H1 (cell line): ENCODE results near the gene LMOD2. TPM values are rescaled to one million over a fixed set of nuclear protein-coding genes. Genes with fewer than 3 reads are reported as not detected.

Experiments
- CTCF ChIA-PET: fragments of 300-600 bp; sonication (Branson Sonifier 250); formaldehyde crosslinking; loops from one replicate; lab custom pipeline; 2021; ENCODE audit not compliant: partially characterized antibody; lab: Charles Lee
- POLR2A ChIA-PET: fragments of 300-600 bp; sonication (Branson Sonifier 250); formaldehyde crosslinking; loops from one replicate; lab custom pipeline; 2021; ENCODE audit warnings: inconsistent platforms; ENCODE audit not compliant: partially characterized antibody; lab: Charles Lee
- DNase-seq, 2 experiments: peaks; one replicate each; pipeline versions ENCODE4 v3.0.0 to v3.0.0-alpha.2; 2010 to 2022; ENCODE audit warnings: low spot score in 2 of 2, low read depth in 1 of 2, mixed read lengths in 1 of 2
- FAIRE-seq: peaks from 2 replicates; lab custom pipeline; 2011; peaks lifted over from hg19 to GRCh38; lab: Jason Lieb, UNC
- H2AFZ ChIP-seq: 2 replicates; pipeline ENCODE4 v1.8.1; 2012; ENCODE audit warnings: low read length, inconsistent platforms
- H2AK5ac ChIP-seq: 2 replicates; pipeline ENCODE4 v1.6.1; 2013; ENCODE audit warnings: low read depth, low read length
- H2BK120ac ChIP-seq: replicated peaks from 2 replicates; pipeline ENCODE3; 2013; ENCODE audit warnings: low read depth, low read length, inconsistent platforms
- H2BK12ac ChIP-seq: 2 replicates; pipeline ENCODE4 v1.6.1; 2013; ENCODE audit warnings: low read depth, low read length
- H2BK15ac ChIP-seq: 2 replicates; pipeline ENCODE4 v1.6.1; 2013; ENCODE audit warnings: low read length
- H2BK20ac ChIP-seq: 2 replicates; pipeline ENCODE4 v1.6.1; 2013; ENCODE audit warnings: low read length
- H2BK5ac ChIP-seq: 2 replicates; pipeline ENCODE4 v1.6.1; 2013; ENCODE audit warnings: low read depth, low read length
- H3K14ac ChIP-seq: 2 replicates; pipeline ENCODE4 v1.6.1; 2013; ENCODE audit warnings: inconsistent platforms; ENCODE audit not compliant: insufficient read length
- H3K18ac ChIP-seq: 2 replicates; pipeline ENCODE4 v1.6.1; 2013; ENCODE audit warnings: low read length; ENCODE audit errors: extremely low read depth
- H3K23ac ChIP-seq: 2 replicates; pipeline ENCODE4 v1.6.1; 2013; ENCODE audit warnings: inconsistent platforms; ENCODE audit not compliant: insufficient read length
- H3K23me2 ChIP-seq: 2 replicates; pipeline ENCODE4 v1.6.1; 2013; ENCODE audit warnings: low read depth, low read length
- H3K27ac ChIP-seq: 2 replicates; pipeline ENCODE4 v1.6.1; 2011; ENCODE audit warnings: low read depth, low read length, inconsistent platforms
- H3K27me3 ChIP-seq, 4 experiments: replicated peaks in 1 of 4; 1 replicate in 1 of 4; 2 replicates in 3 of 4; pipeline versions ENCODE4 v1.6.1 to v1.8.1; 2011 to 2013; ENCODE audit warnings: low read length in 3 of 4, mild to moderate bottlenecking in 3 of 4, inconsistent platforms in 2 of 4, mixed read lengths in 2 of 4, moderate library complexity in 1 of 4; ENCODE audit not compliant: control insufficient read depth in 3 of 4, insufficient read depth in 3 of 4; ENCODE audit errors: extremely low read depth in 1 of 4
- H3K36me3 ChIP-seq, 4 experiments: 2 replicates each; pipeline versions ENCODE4 v1.6.1 to v1.8.1; 2011 to 2013; ENCODE audit warnings: mild to moderate bottlenecking in 4 of 4, low read length in 3 of 4, moderate library complexity in 2 of 4, control low read depth in 1 of 4, inconsistent platforms in 1 of 4; ENCODE audit not compliant: insufficient read depth in 4 of 4, control insufficient read depth in 2 of 4
- H3K4ac ChIP-seq: replicated peaks from 2 replicates; pipeline ENCODE3; 2013; ENCODE audit warnings: low read length, low read depth, mixed read lengths, inconsistent platforms; ENCODE audit not compliant: insufficient read length
- H3K4me1 ChIP-seq, 4 experiments: replicated peaks in 1 of 4; 1 replicate in 1 of 4; 2 replicates in 3 of 4; pipeline versions ENCODE4 v1.6.1 to v1.8.1; 2011 to 2013; ENCODE audit warnings: low read length in 3 of 4, inconsistent platforms in 2 of 4, mixed read lengths in 1 of 4; ENCODE audit not compliant: insufficient read depth in 4 of 4, control insufficient read depth in 3 of 4
- H3K4me2 ChIP-seq, 2 experiments: 2 replicates each; pipeline versions ENCODE4 v1.6.1 to v1.8.1; 2011 to 2013; ENCODE audit warnings: low read depth in 2 of 2, low read length in 2 of 2, control low read depth in 1 of 2, inconsistent platforms in 1 of 2, mild to moderate bottlenecking in 1 of 2; ENCODE audit not compliant: insufficient read depth in 1 of 2
- H3K4me3 ChIP-seq, 4 experiments: fragments of 200-600, 300-600 bp in 1 of 4; sonication (generic), shearing (Covaris generic), sonication (Bioruptor Twin) in 1 of 4; 2 replicates each; pipeline versions ENCODE4 v1.5.1 to v1.8.1; 2011 to 2016; ENCODE audit warnings: low read length in 4 of 4, low read depth in 3 of 4, control low read depth in 2 of 4, inconsistent platforms in 2 of 4, mild to moderate bottlenecking in 2 of 4, mixed read lengths in 1 of 4, moderate library complexity in 1 of 4; ENCODE audit not compliant: insufficient read depth in 2 of 4; ENCODE audit errors: extremely low read depth in 1 of 4
- H3K56ac ChIP-seq: replicated peaks from 2 replicates; pipeline ENCODE3; 2013; ENCODE audit warnings: low read depth, mild to moderate bottlenecking, mixed read lengths, low read length, inconsistent platforms; ENCODE audit not compliant: insufficient read length
- H3K79me1 ChIP-seq: 2 replicates; pipeline ENCODE4 v1.6.1; 2013; ENCODE audit warnings: low read depth, low read length, control low read depth
- H3K79me2 ChIP-seq, 2 experiments: 2 replicates each; pipeline versions ENCODE4 v1.6.1 to v1.8.1; 2012 to 2013; ENCODE audit warnings: low read length in 2 of 2, mild to moderate bottlenecking in 2 of 2, inconsistent platforms in 1 of 2; ENCODE audit not compliant: insufficient read depth in 2 of 2, control insufficient read depth in 1 of 2
- H3K9ac ChIP-seq, 4 experiments: replicated peaks in 1 of 4; 1 replicate in 1 of 4; 2 replicates in 3 of 4; pipeline versions ENCODE4 v1.6.1 to v1.8.1; 2011 to 2013; ENCODE audit warnings: low read depth in 3 of 4, low read length in 3 of 4, control low read depth in 2 of 4, mild to moderate bottlenecking in 2 of 4, moderate library complexity in 2 of 4, inconsistent platforms in 1 of 4; ENCODE audit errors: extremely low read depth in 1 of 4
- H3K9me3 ChIP-seq, 2 experiments: 2 replicates each; pipeline versions ENCODE4 v1.6.1 to v1.8.1; 2012 to 2013; ENCODE audit warnings: mild to moderate bottlenecking in 2 of 2, moderate library complexity in 2 of 2, control low read depth in 1 of 2, inconsistent platforms in 1 of 2, low read depth in 1 of 2, low read length in 1 of 2, mixed read lengths in 1 of 2; ENCODE audit not compliant: insufficient read depth in 2 of 2
- H4K20me1 ChIP-seq, 2 experiments: replicated peaks in 1 of 2; 2 replicates each; pipeline versions ENCODE3 to v1.8.1; 2011 to 2013; ENCODE audit warnings: inconsistent platforms in 2 of 2, low read length in 2 of 2, mild to moderate bottlenecking in 1 of 2; ENCODE audit not compliant: insufficient read depth in 2 of 2, control insufficient read depth in 1 of 2
- H4K5ac ChIP-seq: 2 replicates; pipeline ENCODE4 v1.6.1; 2013; ENCODE audit warnings: low read length, low read depth, mixed read lengths, inconsistent platforms; ENCODE audit not compliant: insufficient read length
- H4K8ac ChIP-seq: 2 replicates; pipeline ENCODE4 v1.8.0; 2013; ENCODE audit warnings: mild to moderate bottlenecking, moderate library complexity, low read length, inconsistent platforms; ENCODE audit not compliant: insufficient read depth; ENCODE audit errors: extremely low read depth
- H4K91ac ChIP-seq: replicated peaks from 2 replicates; pipeline ENCODE3; 2013; ENCODE audit warnings: low read length, mixed read lengths, inconsistent platforms; ENCODE audit not compliant: insufficient read length
- SUZ12 ChIP-seq: fragments of 200-600 bp; sonication (generic); IDR thresholded peaks from 2 replicates; pipeline ENCODE4 v1.6.1; 2012; ENCODE audit warnings: mild to moderate bottlenecking, inconsistent platforms, low read length, moderate library complexity, mixed read lengths
- WGBS, 2 experiments: shearing (Covaris generic) in 1 of 2; methylation state at CpG; one replicate each; pipeline versions ENCODE4 v1.1.6 to v1.1.7; 2013 to 2015; ENCODE audit warnings: low lambda C conversion rate in 2 of 2, mixed read lengths in 2 of 2, inconsistent platforms in 1 of 2, low coverage in 1 of 2, missing lambda C conversion rate in 1 of 2; ENCODE audit not compliant: insufficient replicate concordance in 2 of 2, insufficient coverage in 1 of 2, insufficient read length in 1 of 2; ENCODE audit errors: extremely low coverage in 1 of 2, missing lambda C conversion rate in 1 of 2; 5-methylcytosine and 5-hydroxymethylcytosine counted together
- polyA plus RNA-seq, 7 experiments: library from polyadenylated mRNA; depleted of rRNA in 3 of 7; stranded (reverse) in 5 of 7; unstranded in 2 of 7; fragments of >200 nt in 5 of 7; fragments of 200-250 nt in 2 of 7; gene quantifications; 1 replicate in 5 of 7; 2 replicates in 1 of 7; 4 replicates in 1 of 7; pipeline versions ENCODE4 v1.2.1 to v1.2.3, GENCODE V29; 2011 to 2013; ENCODE audit warnings: missing spikeins in 2 of 7, mixed read lengths in 2 of 7
- total RNA-seq: library from RNA; stranded (reverse); fragmentation: NEBNext Ultra II Directional; extraction: Animal tissue kit (Norgen Biotek cat#: 25700); gene quantifications from 2 replicates; pipeline ENCODE4 v1.2.1, GENCODE V29; 2021

The LMOD2 gene
- total and polyA plus RNA-seq, 2 of the 8 experiments (the other 6 are each of a cell fraction or from before 2014, with no cell fraction given): 0.03 to 0.22 TPM

DNA sequence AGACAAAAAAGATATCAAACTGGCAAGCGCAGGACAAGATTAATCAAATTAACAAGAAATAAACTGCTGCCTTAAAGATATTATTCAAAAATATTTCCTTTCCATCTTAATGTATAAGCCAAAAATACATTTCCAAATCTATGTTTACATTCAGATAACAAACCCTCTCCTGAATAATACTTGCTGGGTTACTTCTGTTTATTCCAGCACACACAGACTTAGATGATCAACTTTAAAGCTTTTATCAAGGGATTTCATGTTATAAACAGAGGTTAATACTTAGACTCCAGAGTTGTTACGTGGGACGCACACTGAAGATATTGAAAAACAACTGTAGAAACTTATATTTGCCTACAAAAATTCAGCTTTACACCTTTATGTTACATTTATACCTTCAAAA lies 33.6 kb downstream of the LMOD2 start:
- Histone ChIP-seq H3K79me2 (no peaks in the 10 kb centered on the region), H4K91ac (no peak overlapping the region), H2BK120ac (no peak overlapping the region), H3K23me2 (no peaks in the 10 kb centered on the region), H3K4me2 (no peak overlapping the region), H3K18ac (no peak overlapping the region), H3K27me3 (no peaks in the 10 kb centered on the region), H4K5ac (no peak overlapping the region), H3K4ac (no peak overlapping the region), H3K23ac (no peak overlapping the region), H4K20me1 (peaks cover 0 to 2% of the 10 kb centered on the region in 2 experiments), H3K36me3 (peaks cover 0 to 61% (median 9%) of the 10 kb centered on the region in 4 experiments; a peak in 4 of 8 replicates), H3K9me3 (no peaks in the 10 kb centered on the region), H2BK15ac (no peak overlapping the region), H2BK5ac (no peak overlapping the region), H2AK5ac (no peak overlapping the region), H4K8ac (no peak overlapping the region), H3K56ac (no peak overlapping the region), H3K9ac (no peak overlapping the region), H3K27ac (no peak overlapping the region), H3K79me1 (no peaks in the 10 kb centered on the region), H2AFZ (no peak overlapping the region), H3K4me3 (no peak overlapping the region), H2BK12ac (no peak overlapping the region), H2BK20ac (no peak overlapping the region), H3K14ac (no peak overlapping the region), H3K4me1 (peaks cover 0 to 3% (median 1%) of the 10 kb centered on the region in 4 experiments; a peak in 3 of 7 replicates)
- TF ChIP-seq SUZ12: no peak
- POLR2A ChIA-PET: interaction anchor here (0.7 kb wide), 1 partner anchor 9 kb away, joined by 3 read pairs; no protein-coding TSS in a partner anchor
- WGBS, 2 experiments: 82% methylated on average over 3 of the region's 3 CpGs; no CpG with 5 or more reads in 1 of the 2 experiments
- FAIRE-seq (no peak), DNase-seq (no peak)
- CTCF ChIA-PET: interaction anchor here (0.7 to 2.9 kb wide), 5 partner anchors 8 to 176 kb away, joined by 3 to 10 read pairs (median 6); no protein-coding TSS in a partner anchor
